Measurements from ENCODE around the gene MAP3K3. TPM values are rescaled to one million over a fixed set of nuclear protein-coding genes. Genes with fewer than 3 reads are reported as not detected.
A peak's percentile ranks its signal among the peaks of the same experiment; 100 is the strongest.

MAP3K3 gene
- total and polyA plus RNA-seq, 2 experiments from 2014 or later = 8.6 to 36.7 TPM

GRCh38 chr17:63601439-63602371, 20.5 kb upstream of the MAP3K3 start:
- WGBS, 2 experiments (ENCODE audit: low coverage in 1 of 2, low lambda C conversion rate in 2 of 2, missing lambda C conversion rate in 2 of 2) = 40 to 41% methylated on average over 9 of the region's 9 CpGs
- no peaks in the 10 kb centered on the region for H3K9me2 ChIP-seq (ENCODE audit: insufficient read depth)
- H4K20me1 ChIP-seq (ENCODE audit: insufficient read depth) = no peaks in the 10 kb centered on the region
- H3K36me3 ChIP-seq (ENCODE audit: low read depth) = peaks cover 4% of the 10 kb centered on the region; the same call in 1 of the 2 replicates
- no peak for TF ChIP-seq EZH2phosphoT487 (IDR thresholded peaks at IDR 0.05; ENCODE audit: insufficient read depth, low read depth)
- no peaks in the 10 kb centered on the region for H3F3A ChIP-seq (ENCODE audit: insufficient read depth)
- H3K9ac ChIP-seq = peak overlapping the region; percentile 90
- H3K4me3 ChIP-seq = peak overlapping the region; percentile 82
- H3K27ac ChIP-seq = peak overlapping the region; percentile 43; the same call in 1 of the 2 replicates
- in situ Hi-C loops (cut with MboI) = no loop called here
- peak overlapping the region; percentile 88 for H3K4me2 ChIP-seq (ENCODE audit: unreplicated experiment)
- peaks cover 4% of the 10 kb centered on the region for H3K4me1 ChIP-seq (ENCODE audit: insufficient read depth)
- no peaks in the 10 kb centered on the region for H3K9me3 ChIP-seq (ENCODE audit: low read depth)
- peak overlapping the region; percentile 97 for H2AFZ ChIP-seq
- DNase-seq = peak; percentile 42
- peaks cover 23% of the 10 kb centered on the region for H3K79me2 ChIP-seq (ENCODE audit: insufficient read depth)
- H3K27me3 ChIP-seq (replicated peaks; ENCODE audit: insufficient read depth) = no peaks in the 10 kb centered on the region

- no peaks in the 10 kb centered on the region for H3K9me3 ChIP-seq (ENCODE audit: low read depth)
- 86 to 91% methylated on average over 6 of the region's 6 CpGs for WGBS, 2 experiments (ENCODE audit: low coverage in 1 of 2, low lambda C conversion rate in 2 of 2, missing lambda C conversion rate in 2 of 2)
Measured at GRCh38 chr17:63609816-63610573, 12.2 kb upstream of the MAP3K3 start.

GRCh38 chr17:63610854-63611253, 11.4 kb upstream of the MAP3K3 start:
- peaks cover 9% of the 10 kb centered on the region; the same call in 1 of the 2 replicates for H3K36me3 ChIP-seq (ENCODE audit: low read depth)
- TF ChIP-seq EZH2phosphoT487 (IDR thresholded peaks at IDR 0.05; ENCODE audit: insufficient read depth, low read depth) = no peak
- TF ChIP-seq EZH2 (IDR thresholded peaks at IDR 0.05; ENCODE audit: insufficient read depth, poor library complexity, severe bottlenecking) = no peak
- H2AFZ ChIP-seq = no peak overlapping the region
- H3K9me3 ChIP-seq (ENCODE audit: low read depth) = no peaks in the 10 kb centered on the region
- no peak overlapping the region for H3K9ac ChIP-seq
- no peaks in the 10 kb centered on the region for H4K20me1 ChIP-seq (ENCODE audit: insufficient read depth)
- H3K4me3 ChIP-seq = no peak overlapping the region
- no peaks in the 10 kb centered on the region for H3K4me1 ChIP-seq (ENCODE audit: insufficient read depth)
- no peaks in the 10 kb centered on the region for H3K27me3 ChIP-seq (replicated peaks; ENCODE audit: insufficient read depth)
- no peak overlapping the region for H3K4me2 ChIP-seq (ENCODE audit: unreplicated experiment)
- no peaks in the 10 kb centered on the region for H3K79me2 ChIP-seq (ENCODE audit: insufficient read depth)
- in situ Hi-C loops (cut with MboI) = no loop called here
- no peak for DNase-seq
- WGBS, 2 experiments (ENCODE audit: low coverage in 1 of 2, low lambda C conversion rate in 2 of 2, missing lambda C conversion rate in 2 of 2) = 90 to 96% methylated on average over 10 of the region's 10 CpGs
- peaks cover 17% of the 10 kb centered on the region for H3F3A ChIP-seq (ENCODE audit: insufficient read depth)
- no peaks in the 10 kb centered on the region for H3K9me2 ChIP-seq (ENCODE audit: insufficient read depth)
- H3K27ac ChIP-seq = no peak overlapping the region

More at GRCh38 chr17:63609816-63610573, 12.2 kb upstream of the MAP3K3 start:
- no peak for DNase-seq
- H3K9ac ChIP-seq = no peak overlapping the region
- peaks cover 10% of the 10 kb centered on the region; the same call in 1 of the 2 replicates for H3K36me3 ChIP-seq (ENCODE audit: low read depth)
- no peak overlapping the region for H3K4me2 ChIP-seq (ENCODE audit: unreplicated experiment)
- no peaks in the 10 kb centered on the region for H3K79me2 ChIP-seq (ENCODE audit: insufficient read depth)
- H3K27me3 ChIP-seq (replicated peaks; ENCODE audit: insufficient read depth) = no peaks in the 10 kb centered on the region
- H3F3A ChIP-seq (ENCODE audit: insufficient read depth) = peaks cover 17% of the 10 kb centered on the region
- no peak overlapping the region for H3K4me3 ChIP-seq
- H3K9me2 ChIP-seq (ENCODE audit: insufficient read depth) = no peaks in the 10 kb centered on the region
- in situ Hi-C loops (cut with MboI) = no loop called here
- H3K4me1 ChIP-seq (ENCODE audit: insufficient read depth) = no peaks in the 10 kb centered on the region
- H2AFZ ChIP-seq = no peak overlapping the region
- no peak overlapping the region for H3K27ac ChIP-seq
- H4K20me1 ChIP-seq (ENCODE audit: insufficient read depth) = no peaks in the 10 kb centered on the region
- no peak for TF ChIP-seq EZH2phosphoT487 (IDR thresholded peaks at IDR 0.05; ENCODE audit: insufficient read depth, low read depth)
- TF ChIP-seq EZH2 (IDR thresholded peaks at IDR 0.05; ENCODE audit: insufficient read depth, poor library complexity, severe bottlenecking) = no peak

- in situ Hi-C loops (cut with MboI) = no loop called here
- H2AFZ ChIP-seq = no peak overlapping the region
- no peak overlapping the region for H3K4me2 ChIP-seq (ENCODE audit: unreplicated experiment)
- DNase-seq = no peak
- H3K36me3 ChIP-seq (ENCODE audit: low read depth) = peaks cover 9% of the 10 kb centered on the region; the same call in 1 of the 2 replicates
- H3F3A ChIP-seq (ENCODE audit: insufficient read depth) = peaks cover 17% of the 10 kb centered on the region
- H3K4me1 ChIP-seq (ENCODE audit: insufficient read depth) = no peaks in the 10 kb centered on the region
- H4K20me1 ChIP-seq (ENCODE audit: insufficient read depth) = no peaks in the 10 kb centered on the region
- H3K9me3 ChIP-seq (ENCODE audit: low read depth) = no peaks in the 10 kb centered on the region
- TF ChIP-seq EZH2 (IDR thresholded peaks at IDR 0.05; ENCODE audit: insufficient read depth, poor library complexity, severe bottlenecking) (no peak), EZH2phosphoT487 (IDR thresholded peaks at IDR 0.05; ENCODE audit: insufficient read depth, low read depth) (no peak)
- no peaks in the 10 kb centered on the region for H3K79me2 ChIP-seq (ENCODE audit: insufficient read depth)
- no peak overlapping the region for H3K27ac ChIP-seq
- H3K9me2 ChIP-seq (ENCODE audit: insufficient read depth) = no peaks in the 10 kb centered on the region
- H3K4me3 ChIP-seq = no peak overlapping the region
- no peaks in the 10 kb centered on the region for H3K27me3 ChIP-seq (replicated peaks; ENCODE audit: insufficient read depth)
- no peak overlapping the region for H3K9ac ChIP-seq
- 86 to 90% methylated on average over 3 of the region's 3 CpGs for WGBS, 2 experiments (ENCODE audit: low coverage in 1 of 2, low lambda C conversion rate in 2 of 2, missing lambda C conversion rate in 2 of 2)
Measured at GRCh38 chr17:63611354-63611753, 10.9 kb upstream of the MAP3K3 start.
